GM18511 (cell line): ENCODE measurements around the gene ALPG.
"Not testable (repeated sequence)": the region's sequence is repeated elsewhere in the genome, so short reads cannot be mapped to it uniquely, and the experiment has no call there.

Source experiments
- ATAC-seq: cut with Tn5 transposase; IDR thresholded peaks from one replicate; pipeline ENCODE4 v1.9.1; 2021; ENCODE audit warnings: mild to moderate bottlenecking, moderate library complexity; ENCODE audit not compliant: unreplicated experiment

The ALPG gene

DNA sequence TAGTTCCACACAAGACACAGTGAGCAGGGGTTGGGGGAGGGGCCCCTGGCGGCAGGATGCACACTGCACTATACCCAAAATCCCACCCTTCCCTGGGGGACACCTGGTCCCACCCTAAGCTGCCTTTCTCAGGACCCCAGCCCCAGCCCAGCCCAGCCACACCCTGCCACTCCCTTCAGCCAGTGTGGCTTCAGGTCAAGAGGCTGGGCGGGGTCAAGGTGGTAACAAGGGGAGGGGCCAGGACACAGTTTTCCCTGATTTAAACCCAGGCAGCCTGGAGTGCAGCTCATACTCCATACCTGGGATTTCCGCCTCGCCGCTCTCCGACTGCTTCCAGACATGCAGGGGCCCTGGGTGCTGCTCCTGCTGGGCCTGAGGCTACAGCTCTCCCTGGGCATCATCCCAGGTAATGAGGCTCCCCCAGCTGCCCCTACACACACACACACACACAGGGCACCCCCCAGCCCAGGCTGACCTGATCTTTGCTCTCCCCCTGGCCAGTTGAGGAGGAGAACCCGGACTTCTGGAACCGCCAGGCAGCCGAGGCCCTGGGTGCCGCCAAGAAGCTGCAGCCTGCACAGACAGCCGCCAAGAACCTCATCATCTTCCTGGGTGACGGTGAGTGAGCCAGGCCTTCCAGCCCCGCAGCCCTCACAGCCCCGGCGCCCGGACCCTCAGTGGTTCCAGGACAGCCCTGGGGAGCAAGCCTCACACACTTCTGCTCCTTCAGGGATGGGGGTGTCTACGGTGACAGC, at the start of gene ALPG:
TSS of gene ALPG (plus strand) at position 289 of the 755 bp plus-strand sequence. CDS start at position 340, 51 bp downstream.
- no peak for ATAC-seq

DNA sequence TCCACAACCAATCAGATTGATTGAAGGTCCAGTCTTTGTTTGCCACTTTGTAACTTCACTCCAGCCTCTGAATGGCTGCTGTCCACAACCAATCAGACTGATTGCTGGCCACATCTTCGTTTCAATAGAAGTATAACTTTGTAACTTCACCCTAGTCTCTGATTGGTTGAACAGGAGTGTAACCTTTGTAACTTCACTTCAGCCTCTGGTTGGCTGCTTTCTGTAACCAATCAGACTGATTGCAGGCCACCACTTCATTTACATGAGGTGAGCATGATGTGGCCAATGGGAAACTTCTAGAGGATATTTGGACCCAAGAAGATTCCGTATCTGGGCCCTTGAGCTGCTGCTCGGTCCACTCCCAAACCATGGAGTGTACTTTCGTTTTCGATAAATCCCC, 45.0 kb upstream of the ALPG start:
- no peak for ATAC-seq

DNA sequence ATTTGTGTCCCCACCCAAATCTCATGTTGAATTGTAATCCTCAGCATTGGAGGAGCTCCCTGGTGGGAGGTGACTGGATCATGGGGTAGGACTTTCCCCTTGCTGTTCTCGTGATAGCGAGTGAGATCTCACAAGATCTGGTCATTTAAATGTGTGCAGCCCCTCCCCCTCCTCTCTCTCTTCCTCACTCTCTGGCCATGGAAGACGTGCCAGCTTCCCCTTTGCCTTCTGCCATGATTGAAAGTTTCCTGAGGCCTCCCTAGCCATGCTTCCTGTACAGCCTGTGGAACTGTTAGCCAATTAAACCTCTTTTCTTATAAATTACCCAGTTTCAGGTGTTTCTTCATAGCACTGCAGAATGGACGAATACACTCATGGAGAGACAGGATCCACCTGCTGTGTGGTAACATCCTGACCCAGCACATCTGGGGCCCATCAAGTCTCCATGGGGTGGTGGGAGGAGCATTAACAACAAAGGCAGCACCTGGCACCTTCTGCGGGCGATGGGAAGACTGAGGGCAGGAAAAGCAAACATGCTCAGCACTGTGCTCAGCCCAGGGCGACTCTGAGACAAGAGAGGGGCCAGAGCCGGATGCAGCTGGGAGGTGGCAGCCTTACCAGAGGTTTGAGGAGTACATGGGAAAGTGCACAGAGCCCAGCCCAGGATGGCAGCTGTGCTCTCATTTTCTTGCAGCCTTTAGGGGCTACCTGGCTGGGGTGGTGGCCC, 44.3 kb upstream of the ALPG start:
- ATAC-seq: no peak

DNA sequence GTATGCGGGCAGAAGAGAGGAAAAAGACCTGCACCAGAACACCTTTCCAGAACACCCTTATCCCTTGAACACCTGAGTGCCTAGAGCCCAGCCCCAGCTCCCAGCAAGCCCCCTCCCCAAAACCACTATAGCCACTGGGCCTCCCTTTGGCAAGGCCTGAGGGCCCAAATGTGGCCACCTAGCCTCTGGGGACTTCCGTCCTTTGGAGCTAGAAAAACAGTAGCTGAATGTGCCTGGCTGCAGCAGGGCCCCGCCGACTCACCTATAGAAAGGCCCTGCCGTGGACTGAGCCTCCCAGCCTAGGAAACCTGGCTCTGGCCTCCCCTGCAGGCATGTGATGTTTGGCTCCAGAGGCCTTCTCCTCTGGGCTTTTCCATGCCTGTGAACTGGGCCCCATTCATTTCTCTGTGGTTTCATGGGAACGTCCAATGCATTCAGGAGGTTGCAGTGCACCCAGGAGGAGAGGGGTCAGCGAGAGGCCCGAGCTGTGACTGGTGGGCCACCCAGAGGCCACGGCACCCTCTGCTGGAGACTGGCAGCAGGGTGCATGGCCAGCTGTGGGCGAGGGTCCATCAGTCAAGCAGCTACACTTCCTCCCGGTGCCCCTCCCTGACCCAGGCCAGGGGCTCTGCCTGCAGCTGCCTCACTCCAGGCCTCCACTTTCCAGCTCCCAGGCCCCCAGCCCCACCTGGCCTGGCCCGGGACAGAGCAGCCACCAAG, 43.4 kb upstream of the ALPG start:
- ATAC-seq: not testable (repeated sequence)

DNA sequence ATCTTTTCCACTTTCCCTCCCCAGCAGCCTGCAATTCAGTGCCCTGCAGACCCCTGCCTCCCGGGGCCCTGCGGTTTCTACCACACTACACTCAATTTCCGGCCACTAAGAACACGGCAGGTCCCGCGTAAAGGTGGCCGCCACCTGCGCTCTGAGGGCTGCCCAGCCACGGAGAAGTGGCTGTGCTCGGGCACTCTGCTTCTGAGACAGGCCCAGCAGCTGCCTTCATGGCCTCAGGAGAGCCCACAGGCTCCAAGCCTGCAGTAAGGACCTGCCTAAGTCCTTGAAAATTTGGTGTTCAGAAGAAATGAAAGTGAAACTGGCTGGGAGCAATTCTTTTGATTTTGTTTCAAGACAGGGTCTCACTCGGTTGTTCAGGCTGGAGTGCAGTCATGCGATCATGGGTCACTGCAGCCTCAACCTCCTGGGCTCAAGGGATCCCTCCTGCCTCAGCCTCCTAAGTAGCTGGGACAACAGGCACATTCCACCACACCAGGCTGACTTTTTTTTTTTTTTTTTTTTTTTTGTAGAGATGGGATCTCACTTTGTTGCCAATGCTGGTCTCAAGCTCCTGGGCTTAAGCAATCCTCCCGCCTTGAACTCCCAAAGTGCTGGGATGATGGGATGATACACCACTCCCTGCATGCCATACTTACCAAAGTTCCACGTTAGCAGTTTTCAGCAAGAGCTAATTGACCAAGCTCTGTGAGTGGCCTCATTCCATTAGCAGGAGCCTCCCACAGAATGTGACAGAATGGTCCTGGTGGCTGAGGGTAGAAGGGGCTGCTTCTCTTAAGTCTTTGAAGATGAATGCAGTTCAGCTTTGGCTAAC, 42.6 kb upstream of the ALPG start:
- no peak for ATAC-seq

DNA sequence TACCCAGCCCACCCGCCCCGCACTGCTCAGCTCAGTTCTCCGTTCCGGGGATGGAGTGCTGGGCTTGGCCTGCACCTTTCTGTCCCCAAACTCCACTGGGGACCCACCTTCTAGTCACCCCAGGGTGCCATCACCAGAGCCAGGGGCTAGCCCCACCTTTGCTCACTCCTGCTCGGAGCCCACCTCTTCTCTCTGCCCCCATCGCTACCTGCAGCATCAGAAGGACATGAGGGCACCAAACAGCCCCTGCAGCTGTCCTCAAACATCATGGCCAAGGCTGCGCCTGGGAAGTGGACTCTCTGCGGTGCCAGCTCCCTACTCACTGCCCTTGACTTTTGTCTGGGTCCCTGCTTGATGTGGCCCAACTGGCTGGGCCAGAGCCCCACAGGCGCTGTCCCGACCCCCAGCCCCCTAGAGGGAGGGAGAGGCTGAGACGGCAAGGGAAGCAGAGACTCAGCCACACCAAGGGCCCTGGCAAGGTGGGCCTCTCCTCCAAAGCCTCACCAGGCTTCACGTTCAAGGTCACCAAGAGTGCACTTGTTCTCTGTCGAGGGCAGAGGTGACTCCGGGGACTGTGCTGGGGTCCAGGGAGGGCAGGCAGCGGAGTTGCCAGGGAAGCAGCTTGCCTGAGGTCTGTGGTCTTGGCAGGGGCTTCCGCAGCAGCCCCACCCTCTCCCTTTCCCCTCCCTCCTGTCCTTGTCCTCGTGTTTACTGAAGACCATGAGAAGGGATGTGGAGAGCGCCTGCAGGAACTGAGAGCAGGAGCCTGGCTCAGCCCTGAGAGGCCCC, 41.6 kb upstream of the ALPG start:
- not testable (repeated sequence) for ATAC-seq

DNA sequence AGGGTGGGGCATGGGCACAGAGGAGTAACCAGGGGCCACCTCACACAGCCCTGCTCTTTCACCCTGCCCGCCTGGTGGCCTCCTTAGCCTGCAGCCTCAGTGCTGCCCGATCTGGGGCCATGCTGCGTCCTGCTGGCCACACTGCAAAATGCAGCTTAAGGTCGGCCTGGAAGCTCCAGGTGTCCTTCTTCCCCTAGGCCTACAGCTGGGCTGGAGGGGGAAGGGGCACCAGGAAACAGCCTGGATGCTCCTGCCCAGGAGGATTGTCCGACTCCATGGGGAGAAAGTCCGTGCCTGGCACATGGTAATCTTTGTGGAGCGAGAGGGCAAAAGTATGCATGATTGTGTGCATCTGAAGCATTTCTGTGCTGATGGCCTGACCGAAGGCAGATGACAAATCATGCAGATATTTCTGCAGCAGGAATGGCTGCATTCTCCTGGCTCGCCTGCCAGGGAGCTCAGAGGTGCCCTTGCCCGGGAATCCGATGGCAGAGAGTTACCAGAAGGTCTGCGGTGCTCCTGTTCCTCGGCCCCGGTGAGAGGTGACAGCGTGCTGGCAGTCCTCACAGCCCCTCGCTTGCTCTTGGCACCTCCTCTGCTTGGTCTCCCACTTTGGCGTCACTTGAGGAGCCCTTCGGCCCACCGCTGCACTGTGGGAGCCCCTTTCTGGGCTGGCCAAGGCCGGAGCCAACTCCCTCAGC, 40.9 kb upstream of the ALPG start:
- ATAC-seq: no peak

DNA sequence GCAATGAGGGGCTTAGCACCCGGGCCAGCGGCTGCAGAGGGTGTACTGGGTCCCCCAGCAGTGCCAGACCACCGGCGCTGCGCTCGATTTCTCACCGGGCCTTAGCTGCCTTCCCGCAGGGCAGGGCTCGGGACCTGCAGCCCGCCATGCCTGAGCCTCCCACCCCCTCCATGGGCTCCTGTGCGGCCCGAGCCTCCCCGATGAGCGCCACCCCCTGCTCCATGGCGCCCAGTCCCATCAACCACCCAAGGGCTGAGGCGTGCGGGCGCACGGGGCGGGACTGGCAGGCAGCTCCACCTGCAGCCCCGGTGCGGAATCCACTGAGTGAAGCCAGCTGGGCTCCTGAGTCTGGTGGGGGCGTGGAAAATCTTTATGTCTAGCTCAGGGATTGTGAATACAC, 40.2 kb upstream of the ALPG start:
- ATAC-seq: not testable (repeated sequence)

DNA sequence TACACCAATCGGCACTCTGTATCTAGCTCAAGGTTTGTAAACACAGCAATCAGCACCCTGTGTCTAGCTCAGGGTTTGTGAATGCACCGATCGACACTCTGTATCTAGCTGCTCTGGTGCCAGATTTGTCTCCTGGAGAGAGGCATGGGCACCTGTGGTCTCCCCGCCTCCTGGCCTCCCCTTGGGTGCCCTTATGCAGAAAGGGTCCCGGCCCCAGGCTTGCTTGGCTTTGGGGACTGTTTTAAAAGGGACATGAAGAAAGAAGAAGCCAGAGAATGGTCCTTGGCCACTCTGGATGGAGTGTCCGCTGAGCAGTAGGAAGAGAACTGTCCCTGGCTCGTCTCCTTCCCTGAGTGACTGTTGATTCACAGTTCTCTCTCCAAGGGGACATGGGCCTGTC, 39.6 kb upstream of the ALPG start:
- no peak for ATAC-seq

DNA sequence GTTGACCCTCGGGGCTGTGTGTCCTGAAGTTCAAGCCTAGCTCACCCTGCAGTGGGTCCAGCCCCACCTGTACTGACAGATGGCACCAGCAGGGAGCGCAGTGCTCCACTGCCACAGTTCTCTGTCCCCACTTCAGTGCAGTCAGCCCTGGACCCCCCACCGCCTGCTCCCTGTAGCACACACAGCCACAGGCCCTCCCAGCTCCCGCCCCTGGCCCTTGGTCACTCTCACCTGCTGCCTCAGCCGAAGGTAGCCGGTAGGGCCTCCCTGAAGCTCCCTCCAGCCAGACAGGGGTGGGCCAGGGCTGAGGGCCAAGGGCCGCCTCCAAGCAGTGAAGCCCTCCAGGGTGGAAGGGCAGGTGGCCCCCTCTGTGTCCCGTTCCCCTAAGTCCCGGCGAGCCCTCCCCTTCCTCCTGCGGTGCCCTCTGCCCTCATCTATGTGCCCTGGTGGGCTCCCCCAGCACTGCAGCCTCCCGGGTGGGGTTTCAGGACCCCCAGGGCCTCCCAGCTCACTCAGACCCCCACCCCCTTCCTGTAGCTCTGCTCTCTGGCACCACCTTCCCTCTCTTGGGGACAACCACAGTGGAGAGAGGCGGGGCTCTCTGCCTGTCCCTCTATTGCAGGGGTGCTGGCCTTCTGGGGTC, 38.9 kb upstream of the ALPG start:
- no peak for ATAC-seq

DNA sequence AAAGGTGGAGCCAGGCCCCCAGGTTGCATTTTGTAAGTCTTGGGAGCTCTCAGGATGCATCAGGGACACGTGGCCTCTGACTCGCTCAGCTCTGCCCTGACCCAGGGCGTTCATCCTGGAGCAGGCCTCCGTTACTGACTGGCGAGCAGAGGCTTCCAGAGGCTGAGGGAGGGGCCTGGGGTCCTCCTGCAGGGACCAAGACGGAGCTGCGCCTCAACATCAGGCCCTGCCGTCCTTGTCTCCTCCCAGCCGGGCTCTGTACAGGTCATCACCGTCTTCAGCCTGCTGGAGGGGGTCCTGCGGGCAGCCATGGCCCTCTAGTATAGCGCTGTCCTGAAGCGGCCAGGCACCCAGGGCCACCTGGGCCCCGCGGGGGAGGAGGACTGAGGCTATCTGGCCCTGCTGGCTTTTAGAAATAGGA, 38.3 kb upstream of the ALPG start:
- no peak for ATAC-seq

DNA sequence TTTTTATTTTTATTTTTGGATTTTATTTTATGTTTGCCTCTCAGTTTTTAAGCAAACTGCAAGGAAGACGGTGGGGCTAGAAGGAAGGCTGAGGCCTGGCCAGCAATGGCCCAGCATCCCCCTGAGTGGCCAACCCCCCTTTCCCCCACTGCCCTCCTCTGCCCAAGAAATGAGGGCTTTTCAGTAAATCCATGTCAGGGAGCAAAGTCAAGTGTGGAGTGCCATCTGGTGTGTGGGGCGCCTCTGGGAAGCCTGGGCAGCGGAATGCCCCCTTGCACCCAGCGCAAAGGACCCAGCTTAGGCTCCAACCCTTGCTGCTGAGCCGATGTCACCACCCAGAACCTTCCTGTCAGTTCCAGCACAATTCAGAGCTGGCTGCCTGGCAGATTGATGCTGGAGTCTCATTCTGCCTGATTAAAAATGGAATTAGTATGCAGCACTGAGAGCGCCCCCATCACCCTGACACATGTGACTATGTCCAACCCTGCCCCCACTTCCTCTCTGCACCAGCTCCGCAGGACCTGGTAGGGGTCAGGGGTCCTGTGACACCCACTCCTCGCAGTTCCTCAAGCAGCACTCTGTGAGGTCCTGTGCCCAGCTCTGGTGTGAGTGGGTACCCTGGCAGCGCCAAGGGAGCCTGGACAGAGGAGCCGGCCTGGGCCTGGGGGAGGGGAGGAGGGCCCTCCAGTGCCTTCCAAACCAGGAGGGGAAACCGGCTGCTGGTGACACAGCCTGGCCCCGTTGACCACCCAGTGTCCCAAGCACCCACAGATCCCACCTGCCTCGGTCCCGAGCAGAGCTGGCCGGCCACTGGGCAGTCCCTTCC, 37.3 kb upstream of the ALPG start:
- ATAC-seq: no peak

DNA sequence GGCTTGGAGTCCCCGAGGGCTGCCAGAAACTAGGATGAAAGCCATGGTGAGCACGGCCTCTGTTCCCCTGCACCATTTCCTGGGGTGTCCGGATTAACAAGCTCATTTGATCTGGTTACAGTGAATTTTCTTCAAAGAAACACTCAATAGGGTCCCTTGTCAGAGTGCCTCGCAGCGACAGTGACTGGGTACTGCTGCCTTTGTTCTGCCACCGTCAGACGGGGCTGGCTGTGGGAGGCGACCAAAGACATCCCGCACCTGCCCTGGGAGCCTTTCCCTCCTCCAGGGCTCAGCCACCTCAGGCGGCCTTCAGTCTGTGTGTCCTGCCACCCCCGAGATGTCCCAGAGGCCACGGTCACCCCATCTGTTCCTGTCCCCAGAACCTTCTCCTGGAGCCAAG, 36.6 kb upstream of the ALPG start:
- ATAC-seq: not testable (repeated sequence)

DNA sequence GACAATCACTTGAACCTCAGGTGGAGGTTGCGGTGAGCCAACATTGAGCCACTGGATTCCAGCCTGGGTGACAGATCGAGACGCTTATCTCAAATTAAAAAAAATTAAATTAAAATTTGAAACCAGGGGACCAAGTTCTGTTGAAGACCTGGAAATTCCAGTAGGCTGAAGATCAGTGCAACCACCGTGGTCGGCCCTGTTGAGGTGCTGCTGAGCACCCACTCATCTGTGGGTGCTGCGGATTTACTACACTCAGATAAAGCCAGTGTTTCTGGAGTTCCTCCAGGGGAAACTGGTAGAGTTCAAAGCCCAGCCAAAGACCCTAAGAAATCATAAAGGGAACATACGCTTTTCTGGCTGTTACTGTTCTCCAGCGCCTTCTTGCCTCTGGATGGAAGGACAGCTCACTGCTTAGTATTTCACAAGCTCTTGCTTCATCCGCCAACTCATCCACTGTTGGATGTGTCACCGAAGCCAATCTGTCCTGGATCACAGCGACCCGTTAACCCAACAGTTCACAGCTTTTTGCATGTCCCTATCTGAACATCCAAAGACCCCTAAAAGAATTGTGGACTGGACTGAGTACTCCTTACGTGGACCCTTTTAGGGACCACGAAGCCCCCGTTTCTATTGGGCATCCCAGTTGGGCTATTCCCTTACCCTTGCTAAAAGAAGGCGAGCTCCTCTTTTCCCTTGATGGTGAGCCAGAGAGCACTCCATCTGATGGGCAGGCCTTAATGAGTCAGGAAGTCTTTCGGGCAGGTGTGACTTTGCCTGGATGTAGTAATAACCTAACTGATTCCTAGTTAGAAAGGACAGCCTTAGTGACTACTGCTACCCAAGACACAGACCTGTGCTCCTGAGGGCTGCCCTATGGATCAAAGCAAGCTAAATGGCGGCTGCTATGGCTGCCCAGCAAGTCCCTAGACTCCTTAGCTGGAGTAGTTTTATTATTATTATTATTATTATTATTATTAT, 34.1 kb upstream of the ALPG start:
- ATAC-seq: no peak

DNA sequence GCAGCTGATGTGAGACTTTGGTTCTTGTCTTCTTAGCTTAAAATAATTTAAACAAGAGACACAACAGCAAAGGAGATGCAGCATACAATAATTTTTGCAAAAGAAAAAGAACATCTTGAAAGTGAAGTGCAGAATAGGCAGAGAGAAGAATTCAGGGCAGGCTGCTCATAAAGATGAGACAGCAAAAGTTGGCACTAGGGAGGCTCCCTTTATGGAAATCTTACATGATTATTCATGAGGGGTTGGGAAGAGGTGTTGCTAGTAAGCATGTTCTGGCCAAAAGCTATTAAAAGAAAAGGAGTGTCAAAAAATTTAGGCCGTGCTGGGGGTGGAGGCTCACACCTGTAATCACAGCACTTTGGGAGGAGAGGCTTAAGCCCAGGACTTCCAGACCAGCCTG, 32.3 kb upstream of the ALPG start:
- ATAC-seq: no peak

DNA sequence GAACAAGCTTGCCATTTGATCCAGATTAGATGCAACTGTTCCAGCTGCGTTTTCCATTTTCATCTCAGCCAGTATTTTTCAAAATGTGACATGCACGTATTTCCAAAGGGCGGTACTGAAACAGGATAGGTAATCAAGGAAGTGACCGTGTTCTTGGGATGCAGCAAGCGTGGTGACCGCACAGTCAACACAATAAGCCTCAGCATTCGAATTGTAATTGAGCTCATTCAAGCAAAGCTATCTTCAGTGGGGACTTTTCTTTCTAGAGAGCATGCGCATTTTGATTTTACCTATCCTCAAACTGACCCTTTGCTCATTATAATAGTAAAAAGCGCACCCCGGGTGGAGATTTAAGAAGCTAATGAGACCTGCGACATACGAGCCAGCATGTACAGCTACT, 31.5 kb upstream of the ALPG start:
- no peak for ATAC-seq

DNA sequence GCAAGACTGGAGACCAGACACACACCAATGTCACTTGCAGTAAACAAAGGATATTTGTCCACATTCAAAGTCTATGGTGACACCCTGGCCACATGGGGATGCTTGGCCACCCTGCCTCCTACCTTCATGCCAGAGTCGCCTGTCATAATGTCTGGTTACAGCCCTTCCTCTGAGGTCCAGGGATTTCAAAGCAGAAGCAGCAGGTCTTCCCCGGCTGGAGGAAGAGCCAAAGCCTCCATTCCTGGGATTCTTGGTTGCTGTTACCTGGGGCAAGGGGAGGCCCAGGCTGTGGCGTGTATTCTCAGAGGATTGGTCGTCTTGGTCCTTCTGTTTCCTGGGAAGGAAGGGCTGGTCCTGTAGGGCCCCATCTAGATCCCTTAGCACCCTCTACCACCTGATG, 30.4 kb upstream of the ALPG start:
- no peak for ATAC-seq
